ENCODE results near the gene MYBPH. TPM values are rescaled to one million over a fixed set of nuclear protein-coding genes. Genes with fewer than 3 reads are reported as not detected.

MYBPH gene
- total and polyA plus RNA-seq, 2 donors (not counting 3 experiments of a cell fraction or from before 2014, with no cell fraction given), result not detected

DNA sequence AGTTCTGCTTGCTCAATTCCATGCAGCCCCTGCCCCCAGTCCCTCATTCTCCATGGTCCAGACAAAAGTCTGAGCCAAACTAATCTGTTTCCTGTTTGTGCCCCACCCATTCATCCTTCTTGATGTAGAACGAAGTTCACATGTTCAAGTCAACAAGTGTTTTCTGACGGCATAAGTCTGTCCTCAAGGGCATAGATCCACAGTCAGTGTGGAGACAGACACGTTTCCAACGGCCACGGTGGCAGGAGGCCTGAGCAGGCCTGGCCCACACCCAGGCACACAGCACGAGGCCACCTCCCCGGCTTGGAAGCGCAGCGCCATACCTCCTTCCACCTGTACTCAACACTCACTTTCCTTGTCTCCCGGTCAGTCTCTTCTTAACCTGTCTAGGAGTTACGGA lies 32.0 kb downstream of the MYBPH start:
- dilution Hi-C loops (cut with MboI; ENCODE audit: extremely low pct_ligation_motif_present, low sequenced_read_pairs), result no loop called here
- no peaks in the 10 kb centered on the region for H3K4me1 ChIP-seq (ENCODE audit: control insufficient read depth, extremely low read depth, insufficient read depth, low read length)
- FAIRE-seq (no peak), DNase-seq (ENCODE audit: low read depth, low spot score) (no peak)
- H2AFZ ChIP-seq (ENCODE audit: low read depth, low read length), result no peak overlapping the region
- no peaks in the 10 kb centered on the region for H3K9me3 ChIP-seq (replicated peaks; ENCODE audit: control insufficient read depth, insufficient read depth, low read length)
- H3K27ac ChIP-seq (ENCODE audit: insufficient read depth, low read depth, low read length), result no peak overlapping the region
- H3K9me1 ChIP-seq (replicated peaks; ENCODE audit: control insufficient read depth, extremely low read depth, insufficient read depth, low read length), result no peaks in the 10 kb centered on the region
- peaks cover 2 to 20% of the 10 kb centered on the region in 2 experiments for H3K27me3 ChIP-seq (ENCODE audit: control insufficient read depth in 2 of 2, insufficient read depth in 2 of 2, low read length in 2 of 2)
- H3K9ac ChIP-seq (replicated peaks; ENCODE audit: extremely low read depth, insufficient read depth, low read length), result no peak overlapping the region
- no peak overlapping the region for H3K4me2 ChIP-seq (ENCODE audit: insufficient read depth, low read length)
- no peak for TF ChIP-seq POLR2AphosphoS5 (IDR thresholded peaks at IDR 0.05; ENCODE audit: insufficient read depth, low read depth, low read length)
- TF ChIP-seq FOS (IDR thresholded peaks at IDR 0.05; ENCODE audit: borderline replicate concordance, insufficient read depth, low read length), result no peak
- no peak for TF ChIP-seq POLR2A (IDR thresholded peaks at IDR 0.05; ENCODE audit: low read depth, low read length)
- TF ChIP-seq, protein P1, sequence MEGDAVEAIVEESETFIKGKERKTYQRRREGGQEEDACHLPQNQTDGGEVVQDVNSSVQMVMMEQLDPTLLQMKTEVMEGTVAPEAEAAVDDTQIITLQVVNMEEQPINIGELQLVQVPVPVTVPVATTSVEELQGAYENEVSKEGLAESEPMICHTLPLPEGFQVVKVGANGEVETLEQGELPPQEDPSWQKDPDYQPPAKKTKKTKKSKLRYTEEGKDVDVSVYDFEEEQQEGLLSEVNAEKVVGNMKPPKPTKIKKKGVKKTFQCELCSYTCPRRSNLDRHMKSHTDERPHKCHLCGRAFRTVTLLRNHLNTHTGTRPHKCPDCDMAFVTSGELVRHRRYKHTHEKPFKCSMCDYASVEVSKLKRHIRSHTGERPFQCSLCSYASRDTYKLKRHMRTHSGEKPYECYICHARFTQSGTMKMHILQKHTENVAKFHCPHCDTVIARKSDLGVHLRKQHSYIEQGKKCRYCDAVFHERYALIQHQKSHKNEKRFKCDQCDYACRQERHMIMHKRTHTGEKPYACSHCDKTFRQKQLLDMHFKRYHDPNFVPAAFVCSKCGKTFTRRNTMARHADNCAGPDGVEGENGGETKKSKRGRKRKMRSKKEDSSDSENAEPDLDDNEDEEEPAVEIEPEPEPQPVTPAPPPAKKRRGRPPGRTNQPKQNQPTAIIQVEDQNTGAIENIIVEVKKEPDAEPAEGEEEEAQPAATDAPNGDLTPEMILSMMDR (IDR thresholded peaks at IDR 0.05; ENCODE audit: extremely low read depth in 1 of 2, insufficient read depth in 1 of 2, low read depth in 1 of 2, low read length in 2 of 2), result no peak
- TF ChIP-seq GATA2 (IDR thresholded peaks at IDR 0.05; ENCODE audit: insufficient read depth, insufficient read length, low read depth, low read length), result no peak
- TF ChIP-seq JUN (IDR thresholded peaks at IDR 0.05; ENCODE audit: borderline replicate concordance, insufficient read depth, insufficient read length, low read depth), result no peak
- no peak for TF ChIP-seq MYC (IDR thresholded peaks at IDR 0.05; ENCODE audit: low read depth, low read length)
- TF ChIP-seq, protein P2, sequence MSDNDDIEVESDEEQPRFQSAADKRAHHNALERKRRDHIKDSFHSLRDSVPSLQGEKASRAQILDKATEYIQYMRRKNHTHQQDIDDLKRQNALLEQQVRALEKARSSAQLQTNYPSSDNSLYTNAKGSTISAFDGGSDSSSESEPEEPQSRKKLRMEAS (IDR thresholded peaks at IDR 0.05; ENCODE audit: insufficient read depth, insufficient read length), result no peak
- TF ChIP-seq EZH2 (IDR thresholded peaks at IDR 0.05; ENCODE audit: borderline replicate concordance, low read depth, low read length, severe bottlenecking), result no peak
- no peaks in the 10 kb centered on the region for H3K79me2 ChIP-seq (ENCODE audit: control insufficient read depth, insufficient read depth, low read length)
- no peaks in the 10 kb centered on the region for H3K36me3 ChIP-seq (ENCODE audit: control insufficient read depth in 2 of 2, extremely low read depth in 1 of 2, insufficient read depth in 2 of 2, low read length in 2 of 2)
- no peaks in the 10 kb centered on the region for H4K20me1 ChIP-seq (replicated peaks; ENCODE audit: control insufficient read depth, extremely low read depth, insufficient read depth, low read length)
- BruUV-seq (replicated peaks), result no TSS peak
- CTCF ChIA-PET, result interaction anchor here (1.6 to 3.0 kb wide), 4 partner anchors 26 to 72 kb away, joined by 7 to 16 read pairs (median 11); no protein-coding TSS in a partner anchor
- H3K4me3 ChIP-seq (replicated peaks in 1 of 3; ENCODE audit: insufficient read depth in 1 of 3, low read depth in 1 of 3, low read length in 3 of 3), result no peak overlapping the region
- POLR2A ChIA-PET, result no interaction called here
- intact Hi-C loops (cut with micrococcal nuclease), result no loop called here

Measured in endothelial cell of umbilical vein (primary cell).